Neural cell (in vitro differentiated cells): ENCODE data around the gene IQSEC1.

Experiments used
- CTCF ChIP-seq: fragments of 450-650 bp; IDR thresholded peaks from 2 replicates; pipeline ENCODE4 v1.5.1; 2014; ENCODE audit warnings: antibody characterized with exemption, mild to moderate bottlenecking, moderate library complexity; ENCODE audit not compliant: poor library complexity, severe bottlenecking
- EP300 ChIP-seq: fragments of 450-650 bp; conservative IDR thresholded peaks from 2 replicates; pipeline ENCODE4 v1.6.1; 2014; ENCODE audit warnings: antibody characterized with exemption, mild to moderate bottlenecking, moderate library complexity; ENCODE audit not compliant: poor library complexity, severe bottlenecking
- EZH2 ChIP-seq: fragments of 200-600, 300-800 bp; shearing (Covaris generic), sonication (generic); IDR thresholded peaks from 2 replicates; pipeline ENCODE4 v1.6.1; 2014; ENCODE audit warnings: antibody characterized with exemption, low read length, borderline replicate concordance, mild to moderate bottlenecking; ENCODE audit not compliant: insufficient read depth, poor library complexity, severe bottlenecking
- MXI1 ChIP-seq: fragments of 450-650 bp; conservative IDR thresholded peaks from 2 replicates; pipeline ENCODE4 v1.6.1; 2014; ENCODE audit warnings: antibody characterized with exemption, mild to moderate bottlenecking; ENCODE audit not compliant: poor library complexity, severe bottlenecking
- POLR2AphosphoS5 ChIP-seq: IDR thresholded peaks from 2 replicates; pipeline ENCODE4 v1.6.1; 2012
- REST ChIP-seq: IDR thresholded peaks from 2 replicates; pipeline ENCODE4 v1.6.1; 2012; ENCODE audit warnings: borderline replicate concordance
- TAF1 ChIP-seq: IDR thresholded peaks from 2 replicates; pipeline ENCODE4 v1.6.1; 2012; ENCODE audit warnings: low read depth

GRCh38 chr3:13006216-13006990 lies 66.8 kb downstream of the IQSEC1 start:
- TF ChIP-seq CTCF = no peak
- no peak for TF ChIP-seq EP300
- TF ChIP-seq REST = no peak
- no peak for TF ChIP-seq POLR2AphosphoS5
- TF ChIP-seq EZH2 = no peak
- no peak for TF ChIP-seq TAF1
- TF ChIP-seq MXI1 = no peak
